Progenitor cell of endocrine pancreas (in vitro differentiated cells): Measurements from ENCODE around the gene CEP20. TPM values are rescaled to one million over a fixed set of nuclear protein-coding genes. Genes with fewer than 3 reads are reported as not detected.
"Not testable (repeated sequence)": the region's sequence is repeated elsewhere in the genome, so short reads cannot be mapped to it uniquely, and the experiment has no call there.

Experiments
- DNase-seq: peaks from one replicate; pipeline ENCODE4 v3.0.0; 2021; ENCODE audit warnings: low spot score; ENCODE audit not compliant: unreplicated experiment
- H3K27ac Mint-ChIP-seq: 2 replicates; pipeline ENCODE4 v1.8.0; 2021; ENCODE audit warnings: mild to moderate bottlenecking, moderate library complexity, mixed read lengths
- H3K27me3 Mint-ChIP-seq: 2 replicates; pipeline ENCODE4 v1.8.0; 2021; ENCODE audit warnings: mixed read lengths
- H3K36me3 Mint-ChIP-seq: 2 replicates; pipeline ENCODE4 v1.8.0; 2022; ENCODE audit warnings: mixed read lengths; ENCODE audit not compliant: insufficient read depth
- H3K4me1 Mint-ChIP-seq: 2 replicates; pipeline ENCODE4 v1.8.0; 2021; ENCODE audit warnings: low read depth, mixed read lengths
- H3K4me3 Mint-ChIP-seq: 2 replicates; pipeline ENCODE4 v1.8.0; 2021; ENCODE audit warnings: low read depth, mild to moderate bottlenecking, moderate library complexity, mixed read lengths
- H3K9me3 Mint-ChIP-seq: 2 replicates; pipeline ENCODE4 v1.8.0; 2021; ENCODE audit warnings: low read depth, mixed read lengths
- total RNA-seq: library from RNA; stranded (reverse); gene quantifications from 2 replicates; pipeline ENCODE4 v1.2.1, GENCODE V29; 2021
- TF ChIP-seq, protein P1 (sequence below): fragments of 200-600 bp; sonication (generic); IDR thresholded peaks from one replicate; pipeline ENCODE4 v1.5.0; 2021; ENCODE audit warnings: antibody characterized with exemption, mild to moderate bottlenecking; ENCODE audit not compliant: unreplicated experiment

Gene CEP20
- total RNA-seq, 1 donor from 2014 or later = 23.8 TPM

DNA sequence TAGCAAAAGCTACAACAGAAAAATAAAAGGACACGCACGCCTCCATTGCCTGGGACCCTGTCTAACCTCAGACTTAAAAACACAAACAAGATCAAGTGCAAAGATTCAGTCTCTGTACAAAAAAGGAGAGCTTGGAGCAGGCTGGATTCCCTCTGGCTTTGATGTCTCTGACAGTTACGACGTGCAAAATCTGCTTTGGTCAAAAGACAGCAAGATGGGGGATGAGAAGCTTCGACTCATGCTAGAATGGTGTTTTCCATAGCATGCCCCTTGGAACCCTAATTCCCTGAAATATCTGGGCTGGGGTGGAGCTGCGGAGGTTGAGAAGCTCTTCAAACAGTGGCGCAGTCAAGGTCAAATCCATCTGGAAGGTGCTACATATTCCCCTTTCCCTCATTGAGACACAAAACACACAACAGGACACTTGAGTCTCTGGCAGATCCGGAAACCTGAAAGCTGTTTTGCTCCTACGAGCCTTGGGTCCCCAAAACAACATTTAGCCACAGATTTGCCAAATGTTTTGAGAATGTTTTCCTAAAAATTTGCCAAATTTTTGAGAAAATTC, 40.7 kb downstream of the CEP20 start:
- no peak for DNase-seq
- H3K4me3 Mint-ChIP-seq = no peak overlapping the region
- TF ChIP-seq, protein P1, sequence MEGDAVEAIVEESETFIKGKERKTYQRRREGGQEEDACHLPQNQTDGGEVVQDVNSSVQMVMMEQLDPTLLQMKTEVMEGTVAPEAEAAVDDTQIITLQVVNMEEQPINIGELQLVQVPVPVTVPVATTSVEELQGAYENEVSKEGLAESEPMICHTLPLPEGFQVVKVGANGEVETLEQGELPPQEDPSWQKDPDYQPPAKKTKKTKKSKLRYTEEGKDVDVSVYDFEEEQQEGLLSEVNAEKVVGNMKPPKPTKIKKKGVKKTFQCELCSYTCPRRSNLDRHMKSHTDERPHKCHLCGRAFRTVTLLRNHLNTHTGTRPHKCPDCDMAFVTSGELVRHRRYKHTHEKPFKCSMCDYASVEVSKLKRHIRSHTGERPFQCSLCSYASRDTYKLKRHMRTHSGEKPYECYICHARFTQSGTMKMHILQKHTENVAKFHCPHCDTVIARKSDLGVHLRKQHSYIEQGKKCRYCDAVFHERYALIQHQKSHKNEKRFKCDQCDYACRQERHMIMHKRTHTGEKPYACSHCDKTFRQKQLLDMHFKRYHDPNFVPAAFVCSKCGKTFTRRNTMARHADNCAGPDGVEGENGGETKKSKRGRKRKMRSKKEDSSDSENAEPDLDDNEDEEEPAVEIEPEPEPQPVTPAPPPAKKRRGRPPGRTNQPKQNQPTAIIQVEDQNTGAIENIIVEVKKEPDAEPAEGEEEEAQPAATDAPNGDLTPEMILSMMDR = no peak
- H3K27ac Mint-ChIP-seq = no peak overlapping the region
- H3K36me3 Mint-ChIP-seq = no peaks in the 10 kb centered on the region
- peaks cover 26% of the 10 kb centered on the region for H3K27me3 Mint-ChIP-seq
- no peaks in the 10 kb centered on the region for H3K4me1 Mint-ChIP-seq
- no peaks in the 10 kb centered on the region for H3K9me3 Mint-ChIP-seq

DNA sequence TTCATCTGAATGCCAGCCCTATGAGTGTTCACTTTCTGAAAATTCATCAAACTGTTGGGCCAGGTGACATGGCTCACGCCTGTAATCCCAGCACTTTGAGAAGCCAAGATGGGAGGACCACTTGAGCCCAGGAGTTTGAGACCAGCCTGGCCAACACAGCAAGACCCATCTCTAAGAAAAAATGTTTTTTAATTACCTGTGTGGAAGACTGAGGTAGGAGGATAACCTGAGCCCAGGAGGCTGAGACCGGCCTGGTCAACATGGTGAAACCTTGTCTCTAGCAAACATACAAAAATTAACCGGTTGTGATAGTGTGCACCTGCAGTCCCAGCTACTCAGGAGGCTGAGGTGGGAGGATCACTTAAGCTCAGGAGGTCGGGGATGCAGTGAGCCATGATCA, 41.9 kb downstream of the CEP20 start:
- H3K36me3 Mint-ChIP-seq = no peaks in the 10 kb centered on the region
- H3K4me1 Mint-ChIP-seq = no peaks in the 10 kb centered on the region
- H3K9me3 Mint-ChIP-seq = no peaks in the 10 kb centered on the region
- TF ChIP-seq, protein P1 = no peak
- DNase-seq = no peak
- H3K27ac Mint-ChIP-seq = no peak overlapping the region
- H3K4me3 Mint-ChIP-seq = no peak overlapping the region
- peaks cover 25% of the 10 kb centered on the region for H3K27me3 Mint-ChIP-seq

DNA sequence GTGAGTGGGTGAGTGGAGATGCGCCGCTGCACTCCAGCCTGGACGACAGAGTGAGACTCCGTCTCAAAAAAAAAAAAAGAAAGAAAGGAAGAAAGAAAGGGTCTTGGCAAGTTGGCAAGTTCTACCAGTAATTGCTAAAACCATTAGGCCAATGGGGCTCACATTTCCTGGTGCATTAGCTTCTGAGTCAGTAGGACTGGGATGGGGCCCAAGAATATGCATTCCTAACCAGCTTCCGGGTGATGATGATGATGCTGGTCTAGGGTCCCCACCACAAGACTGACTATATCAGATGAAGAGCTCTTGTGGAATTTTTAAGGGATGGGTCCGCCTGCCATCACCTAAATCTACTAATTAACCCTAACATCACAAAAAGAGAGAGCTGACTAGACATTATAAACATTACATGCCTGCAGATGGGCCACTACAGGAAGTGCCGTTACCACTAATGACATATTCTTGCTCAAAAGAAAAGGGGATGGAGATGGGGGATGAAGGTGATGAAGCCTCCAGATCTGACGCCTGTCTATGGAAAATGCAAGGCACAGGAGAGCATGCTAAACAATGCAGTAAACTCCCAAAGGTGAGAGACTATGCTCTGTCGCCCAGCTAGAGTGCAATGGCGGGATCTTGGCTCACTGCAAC, 44.6 kb downstream of the CEP20 start:
- DNase-seq = no peak
- Mint-ChIP-seq H3K4me3 (no peak overlapping the region), H3K4me1 (no peaks in the 10 kb centered on the region), H3K9me3 (no peaks in the 10 kb centered on the region), H3K27ac (no peak overlapping the region), H3K36me3 (no peaks in the 10 kb centered on the region), H3K27me3 (peaks cover 20% of the 10 kb centered on the region)
- TF ChIP-seq, protein P1 = no peak

DNA sequence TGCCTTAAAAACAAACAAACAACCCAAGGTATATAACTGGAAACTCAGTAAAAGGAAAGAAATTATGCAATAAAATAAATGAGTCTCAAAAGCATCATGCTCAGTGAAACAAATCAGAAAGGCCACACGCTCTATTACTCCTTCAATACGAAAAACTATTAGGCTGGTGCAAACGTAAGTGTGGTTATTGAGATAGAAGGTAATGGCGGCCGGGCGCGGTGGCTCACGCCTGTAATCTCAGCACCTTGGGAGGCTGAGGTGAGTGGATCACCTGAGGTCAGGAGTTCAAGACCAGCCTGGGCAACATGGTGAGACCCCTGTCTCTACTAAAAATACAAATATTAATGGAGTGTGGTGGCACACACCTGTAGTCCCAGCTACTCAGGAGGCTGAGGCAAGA, 49.2 kb downstream of the CEP20 start:
- H3K9me3 Mint-ChIP-seq, DNase-seq, H3K36me3 Mint-ChIP-seq, H3K27me3 Mint-ChIP-seq, H3K27ac Mint-ChIP-seq, H3K4me1 Mint-ChIP-seq, H3K4me3 Mint-ChIP-seq: not testable (repeated sequence)

DNA sequence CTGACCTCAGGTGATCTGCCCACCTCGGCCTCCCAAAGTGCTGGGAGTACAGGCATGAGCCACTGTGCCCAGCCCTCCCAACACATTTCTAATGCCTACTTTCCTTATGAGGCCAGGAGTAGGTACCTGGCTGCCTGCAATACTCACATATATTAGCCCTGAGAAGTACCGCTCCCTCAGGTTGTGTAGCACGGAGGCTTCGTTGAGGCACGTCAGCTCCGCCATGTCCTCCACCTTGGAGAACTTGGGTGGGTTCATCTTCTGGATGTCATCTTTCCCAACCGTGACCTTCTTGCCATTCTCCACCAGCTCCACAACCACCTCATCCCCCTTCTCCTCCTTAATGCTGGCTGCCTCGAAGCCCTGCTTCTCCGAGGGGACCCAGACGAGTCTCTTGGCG, 50.6 kb downstream of the CEP20 start:
- Mint-ChIP-seq H3K27me3 (peaks cover 4% of the 10 kb centered on the region), H3K36me3 (no peaks in the 10 kb centered on the region), H3K4me1 (no peaks in the 10 kb centered on the region), H3K27ac (no peak overlapping the region), H3K4me3 (no peak overlapping the region), H3K9me3 (no peaks in the 10 kb centered on the region)
- TF ChIP-seq, protein P1 = no peak
- no peak for DNase-seq

DNA sequence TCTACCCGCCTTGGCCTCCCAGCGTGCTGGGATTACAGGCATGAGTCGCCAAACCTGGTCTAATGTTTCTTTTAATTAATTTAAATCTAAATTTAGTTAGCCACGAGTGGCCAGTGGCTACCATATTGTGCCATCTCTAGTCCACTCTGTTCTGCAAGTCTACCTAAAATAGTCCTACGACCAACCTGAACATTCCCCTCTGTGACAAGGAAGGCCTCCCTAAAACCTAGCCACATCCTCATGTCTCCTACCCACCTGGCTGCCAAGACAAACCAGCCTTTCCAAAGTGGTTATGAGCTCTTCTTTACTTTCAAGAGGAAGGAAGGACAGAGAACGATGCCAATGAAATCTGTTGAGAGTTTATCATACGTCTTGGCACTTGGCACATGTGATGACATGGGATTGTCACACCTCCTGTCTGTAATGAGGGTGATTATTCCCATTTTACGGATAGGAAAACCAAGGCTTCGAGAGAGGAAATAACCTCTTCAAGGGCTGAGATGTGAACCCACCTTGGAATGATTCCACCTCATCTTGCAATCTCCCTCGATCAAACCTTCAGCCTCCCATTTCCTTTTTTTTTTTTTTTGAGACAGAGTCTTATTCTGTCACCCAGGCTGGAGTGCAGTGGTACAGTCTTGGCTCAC, 51.3 kb downstream of the CEP20 start:
- Mint-ChIP-seq H3K27ac (no peak overlapping the region), H3K27me3 (peaks cover 4% of the 10 kb centered on the region), H3K4me1 (no peaks in the 10 kb centered on the region), H3K36me3 (no peaks in the 10 kb centered on the region), H3K4me3 (no peak overlapping the region), H3K9me3 (no peaks in the 10 kb centered on the region)
- no peak for DNase-seq
- TF ChIP-seq, protein P1 = no peak
